Stimulated activated CD8-positive, alpha-beta memory T cell treated with anti-CD3 and anti-CD28 coated beads, Interleukin-15, amount 100 ng/mL, for 48 hours (primary cell): ENCODE results near the gene SH3PXD2A.

Experiments
- DNase-seq, 2 donors: peaks; one replicate each; pipeline ENCODE4 v3.0.0-alpha.2; 2020; ENCODE audit warnings: low read depth in 2 of 2

Gene SH3PXD2A

GRCh38 chr10:103545366-103545765 lies 310.0 kb downstream of the SH3PXD2A start:
- DNase-seq: no peak

- no peak for DNase-seq
Measured at GRCh38 chr10:103544657-103545310, 310.6 kb downstream of the SH3PXD2A start.
